HepG2 (cell line): ENCODE data around the gene BOLA3. TPM values are rescaled to one million over a fixed set of nuclear protein-coding genes. Genes with fewer than 3 reads are reported as not detected.

Experiments
- FOXJ3 ChIP-seq: sonication (generic); formaldehyde crosslinking; IDR thresholded peaks from 2 replicates; pipeline ENCODE4 v1.4.0; 2020; ENCODE audit warnings: missing genetic modification reagents, mild to moderate bottlenecking, borderline replicate concordance
- KLF11 ChIP-seq: IDR thresholded peaks from 2 replicates; pipeline ENCODE4 v1.6.1; 2016; ENCODE audit warnings: missing compliant biosample characterization
- MLLT10 ChIP-seq: sonication (generic); formaldehyde crosslinking; IDR thresholded peaks from 2 replicates; pipeline ENCODE4 v1.4.0; 2020; ENCODE audit warnings: missing genetic modification reagents
- RBAK ChIP-seq: sonication (generic); formaldehyde crosslinking; IDR thresholded peaks from 2 replicates; pipeline ENCODE4 v1.5.1; 2020; ENCODE audit warnings: mild to moderate bottlenecking, missing genetic modification reagents
- SRSF4 ChIP-seq: fragments of 200-400 bp; formaldehyde crosslinking; IDR thresholded peaks from one replicate; pipeline ENCODE4 v1.6.1; 2018; ENCODE audit warnings: mild to moderate bottlenecking, low read depth, low read length, moderate library complexity; ENCODE audit not compliant: poor library complexity, severe bottlenecking
- ZFX ChIP-seq: sonication (generic); formaldehyde crosslinking; IDR thresholded peaks from 2 replicates; pipeline ENCODE4 v1.4.0; 2020; ENCODE audit warnings: mild to moderate bottlenecking, low read depth, missing genetic modification reagents, moderate library complexity
- ZNF143 ChIP-seq: sonication (generic); formaldehyde crosslinking; IDR thresholded peaks from 2 replicates; pipeline ENCODE4 v1.4.0; 2020; ENCODE audit warnings: missing genetic modification reagents
- ZNF616 ChIP-seq: sonication (generic); formaldehyde crosslinking; IDR thresholded peaks from 2 replicates; pipeline ENCODE4 v1.5.0; 2020; ENCODE audit warnings: low read depth, mild to moderate bottlenecking, missing genetic modification reagents
- ZNF850 ChIP-seq: sonication (generic); formaldehyde crosslinking; conservative IDR thresholded peaks from 2 replicates; pipeline ENCODE4 v1.9.0; 2021; ENCODE audit warnings: mild to moderate bottlenecking, missing genetic modification reagents
- polyA plus RNA-seq, 8 experiments: library from polyadenylated mRNA; depleted of rRNA in 3 of 8; stranded (reverse) in 7 of 8; unstranded in 1 of 8; fragments of >200 nt; fragmentation: Illumina TruSeq in 4 of 8; extraction: Trizol in 4 of 8; gene quantifications; 2 replicates each; pipeline versions ENCODE4 v1.2.1 to v1.2.3, GENCODE V29; 2011 to 2016; ENCODE audit warnings: low read depth in 4 of 8, missing spikeins in 1 of 8, mixed read lengths in 1 of 8; ENCODE audit not compliant: insufficient read depth in 1 of 8
- total RNA-seq, 5 experiments: library from RNA; depleted of rRNA; stranded (reverse); fragments of >200 nt; fragmentation: Illumina TruSeq; extraction: Trizol; gene quantifications; 2 replicates each; pipeline ENCODE4 v1.2.3, GENCODE V29; 2016; ENCODE audit warnings: low read depth in 1 of 5
- TF ChIP-seq, protein P1 (sequence below): sonication (generic); formaldehyde crosslinking; IDR thresholded peaks from 2 replicates; pipeline ENCODE4 v1.4.0; 2020; ENCODE audit warnings: missing genetic modification reagents, borderline replicate concordance
- TF ChIP-seq, protein P2 (sequence below): IDR thresholded peaks from 2 replicates; pipeline ENCODE4 v1.6.1; 2016; ENCODE audit warnings: low read depth
- TF ChIP-seq, protein P3 (sequence below): sonication (generic); formaldehyde crosslinking; conservative IDR thresholded peaks from 2 replicates; pipeline ENCODE4 v1.4.0; 2020; ENCODE audit warnings: missing genetic modification reagents
- TF ChIP-seq, protein P4 (sequence below): sonication (generic); formaldehyde crosslinking; IDR thresholded peaks from 2 replicates; pipeline ENCODE4 v1.5.1; 2020; ENCODE audit warnings: missing genetic modification reagents, mild to moderate bottlenecking, borderline replicate concordance
- TF ChIP-seq, protein P5 (sequence below): sonication (generic); formaldehyde crosslinking; conservative IDR thresholded peaks from 2 replicates; pipeline ENCODE4 v1.4.0; 2020; ENCODE audit warnings: mild to moderate bottlenecking, missing genetic modification reagents, moderate library complexity

Gene BOLA3
- total and polyA plus RNA-seq, 2 of the 13 experiments (the other 11 are each of a cell fraction or from before 2014, with no cell fraction given), result 89.7 to 170 TPM

DNA sequence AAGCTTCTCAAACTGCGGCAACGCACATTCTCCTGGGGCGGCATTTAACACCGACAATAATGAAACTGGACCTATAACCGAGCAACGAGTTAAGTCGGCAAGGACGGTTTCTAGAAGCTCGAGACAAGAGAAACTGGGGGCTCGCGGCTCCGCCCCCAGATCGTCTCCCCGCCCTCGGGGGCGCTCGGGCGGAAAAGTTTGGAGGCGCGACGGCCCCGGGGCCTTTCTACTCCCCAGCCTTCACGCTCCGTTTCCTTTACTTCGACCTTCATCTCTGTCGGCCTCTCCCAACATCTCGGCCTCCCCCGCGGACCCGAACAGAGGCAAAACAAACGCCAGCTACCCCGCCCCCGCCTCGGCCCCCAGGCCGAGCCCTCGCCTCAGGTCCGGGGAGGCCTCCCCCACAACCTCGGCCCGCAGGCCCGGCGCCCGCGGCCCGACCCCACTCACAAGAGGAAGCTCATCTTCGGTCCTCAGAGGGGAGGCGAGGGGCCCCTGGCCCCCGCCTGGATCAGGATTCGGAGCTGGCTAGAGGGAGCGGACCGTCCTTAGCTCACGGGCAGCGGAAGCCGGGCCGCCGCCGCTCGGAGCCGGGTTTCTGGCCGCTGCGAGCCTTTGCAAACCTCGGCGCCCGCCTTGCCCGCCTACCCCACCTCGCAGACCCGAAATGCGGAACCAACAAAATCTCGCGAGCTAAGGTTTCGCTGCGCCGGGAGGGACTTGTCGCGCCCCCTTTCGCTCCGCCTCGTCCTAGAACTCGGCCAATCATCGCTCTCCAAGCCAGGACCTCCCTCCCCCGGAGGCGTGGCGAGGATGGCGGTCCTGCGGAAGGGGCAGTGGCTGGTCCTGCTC, 30.7 kb upstream of the BOLA3 start, which contains the start of gene MOB1A (continued):
- TF ChIP-seq, protein P1, sequence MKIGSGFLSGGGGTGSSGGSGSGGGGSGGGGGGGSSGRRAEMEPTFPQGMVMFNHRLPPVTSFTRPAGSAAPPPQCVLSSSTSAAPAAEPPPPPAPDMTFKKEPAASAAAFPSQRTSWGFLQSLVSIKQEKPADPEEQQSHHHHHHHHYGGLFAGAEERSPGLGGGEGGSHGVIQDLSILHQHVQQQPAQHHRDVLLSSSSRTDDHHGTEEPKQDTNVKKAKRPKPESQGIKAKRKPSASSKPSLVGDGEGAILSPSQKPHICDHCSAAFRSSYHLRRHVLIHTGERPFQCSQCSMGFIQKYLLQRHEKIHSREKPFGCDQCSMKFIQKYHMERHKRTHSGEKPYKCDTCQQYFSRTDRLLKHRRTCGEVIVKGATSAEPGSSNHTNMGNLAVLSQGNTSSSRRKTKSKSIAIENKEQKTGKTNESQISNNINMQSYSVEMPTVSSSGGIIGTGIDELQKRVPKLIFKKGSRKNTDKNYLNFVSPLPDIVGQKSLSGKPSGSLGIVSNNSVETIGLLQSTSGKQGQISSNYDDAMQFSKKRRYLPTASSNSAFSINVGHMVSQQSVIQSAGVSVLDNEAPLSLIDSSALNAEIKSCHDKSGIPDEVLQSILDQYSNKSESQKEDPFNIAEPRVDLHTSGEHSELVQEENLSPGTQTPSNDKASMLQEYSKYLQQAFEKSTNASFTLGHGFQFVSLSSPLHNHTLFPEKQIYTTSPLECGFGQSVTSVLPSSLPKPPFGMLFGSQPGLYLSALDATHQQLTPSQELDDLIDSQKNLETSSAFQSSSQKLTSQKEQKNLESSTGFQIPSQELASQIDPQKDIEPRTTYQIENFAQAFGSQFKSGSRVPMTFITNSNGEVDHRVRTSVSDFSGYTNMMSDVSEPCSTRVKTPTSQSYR (CRISPR knock-in tag), result 0 out of 2 replicates have a peak, but pooled peaks have one; percentile 44
- TF ChIP-seq, protein P2, sequence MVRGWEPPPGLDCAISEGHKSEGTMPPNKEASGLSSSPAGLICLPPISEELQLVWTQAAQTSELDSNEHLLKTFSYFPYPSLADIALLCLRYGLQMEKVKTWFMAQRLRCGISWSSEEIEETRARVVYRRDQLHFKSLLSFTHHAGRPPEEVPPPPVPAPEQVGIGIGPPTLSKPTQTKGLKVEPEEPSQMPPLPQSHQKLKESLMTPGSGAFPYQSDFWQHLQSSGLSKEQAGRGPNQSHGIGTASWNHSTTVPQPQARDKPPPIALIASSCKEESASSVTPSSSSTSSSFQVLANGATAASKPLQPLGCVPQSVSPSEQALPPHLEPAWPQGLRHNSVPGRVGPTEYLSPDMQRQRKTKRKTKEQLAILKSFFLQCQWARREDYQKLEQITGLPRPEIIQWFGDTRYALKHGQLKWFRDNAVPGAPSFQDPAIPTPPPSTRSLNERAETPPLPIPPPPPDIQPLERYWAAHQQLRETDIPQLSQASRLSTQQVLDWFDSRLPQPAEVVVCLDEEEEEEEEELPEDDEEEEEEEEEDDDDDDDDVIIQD (CRISPR knock-in tag), result peak; percentile 83
- no peak for TF ChIP-seq SRSF4
- TF ChIP-seq, protein P3, sequence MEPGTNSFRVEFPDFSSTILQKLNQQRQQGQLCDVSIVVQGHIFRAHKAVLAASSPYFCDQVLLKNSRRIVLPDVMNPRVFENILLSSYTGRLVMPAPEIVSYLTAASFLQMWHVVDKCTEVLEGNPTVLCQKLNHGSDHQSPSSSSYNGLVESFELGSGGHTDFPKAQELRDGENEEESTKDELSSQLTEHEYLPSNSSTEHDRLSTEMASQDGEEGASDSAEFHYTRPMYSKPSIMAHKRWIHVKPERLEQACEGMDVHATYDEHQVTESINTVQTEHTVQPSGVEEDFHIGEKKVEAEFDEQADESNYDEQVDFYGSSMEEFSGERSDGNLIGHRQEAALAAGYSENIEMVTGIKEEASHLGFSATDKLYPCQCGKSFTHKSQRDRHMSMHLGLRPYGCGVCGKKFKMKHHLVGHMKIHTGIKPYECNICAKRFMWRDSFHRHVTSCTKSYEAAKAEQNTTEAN, result peak; percentile 18
- TF ChIP-seq, protein P4, sequence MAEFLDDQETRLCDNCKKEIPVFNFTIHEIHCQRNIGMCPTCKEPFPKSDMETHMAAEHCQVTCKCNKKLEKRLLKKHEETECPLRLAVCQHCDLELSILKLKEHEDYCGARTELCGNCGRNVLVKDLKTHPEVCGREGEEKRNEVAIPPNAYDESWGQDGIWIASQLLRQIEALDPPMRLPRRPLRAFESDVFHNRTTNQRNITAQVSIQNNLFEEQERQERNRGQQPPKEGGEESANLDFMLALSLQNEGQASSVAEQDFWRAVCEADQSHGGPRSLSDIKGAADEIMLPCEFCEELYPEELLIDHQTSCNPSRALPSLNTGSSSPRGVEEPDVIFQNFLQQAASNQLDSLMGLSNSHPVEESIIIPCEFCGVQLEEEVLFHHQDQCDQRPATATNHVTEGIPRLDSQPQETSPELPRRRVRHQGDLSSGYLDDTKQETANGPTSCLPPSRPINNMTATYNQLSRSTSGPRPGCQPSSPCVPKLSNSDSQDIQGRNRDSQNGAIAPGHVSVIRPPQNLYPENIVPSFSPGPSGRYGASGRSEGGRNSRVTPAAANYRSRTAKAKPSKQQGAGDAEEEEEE, result peak; percentile 51; the same call in 1 of the 2 replicates
- no peak for TF ChIP-seq RBAK
- TF ChIP-seq KLF11 (CRISPR knock-in tag), result peak; percentile 52; the same call in 1 of the 2 replicates
- TF ChIP-seq, protein P5, sequence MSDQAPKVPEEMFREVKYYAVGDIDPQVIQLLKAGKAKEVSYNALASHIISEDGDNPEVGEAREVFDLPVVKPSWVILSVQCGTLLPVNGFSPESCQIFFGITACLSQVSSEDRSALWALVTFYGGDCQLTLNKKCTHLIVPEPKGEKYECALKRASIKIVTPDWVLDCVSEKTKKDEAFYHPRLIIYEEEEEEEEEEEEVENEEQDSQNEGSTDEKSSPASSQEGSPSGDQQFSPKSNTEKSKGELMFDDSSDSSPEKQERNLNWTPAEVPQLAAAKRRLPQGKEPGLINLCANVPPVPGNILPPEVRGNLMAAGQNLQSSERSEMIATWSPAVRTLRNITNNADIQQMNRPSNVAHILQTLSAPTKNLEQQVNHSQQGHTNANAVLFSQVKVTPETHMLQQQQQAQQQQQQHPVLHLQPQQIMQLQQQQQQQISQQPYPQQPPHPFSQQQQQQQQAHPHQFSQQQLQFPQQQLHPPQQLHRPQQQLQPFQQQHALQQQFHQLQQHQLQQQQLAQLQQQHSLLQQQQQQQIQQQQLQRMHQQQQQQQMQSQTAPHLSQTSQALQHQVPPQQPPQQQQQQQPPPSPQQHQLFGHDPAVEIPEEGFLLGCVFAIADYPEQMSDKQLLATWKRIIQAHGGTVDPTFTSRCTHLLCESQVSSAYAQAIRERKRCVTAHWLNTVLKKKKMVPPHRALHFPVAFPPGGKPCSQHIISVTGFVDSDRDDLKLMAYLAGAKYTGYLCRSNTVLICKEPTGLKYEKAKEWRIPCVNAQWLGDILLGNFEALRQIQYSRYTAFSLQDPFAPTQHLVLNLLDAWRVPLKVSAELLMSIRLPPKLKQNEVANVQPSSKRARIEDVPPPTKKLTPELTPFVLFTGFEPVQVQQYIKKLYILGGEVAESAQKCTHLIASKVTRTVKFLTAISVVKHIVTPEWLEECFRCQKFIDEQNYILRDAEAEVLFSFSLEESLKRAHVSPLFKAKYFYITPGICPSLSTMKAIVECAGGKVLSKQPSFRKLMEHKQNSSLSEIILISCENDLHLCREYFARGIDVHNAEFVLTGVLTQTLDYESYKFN (CRISPR knock-in tag), result peak; percentile 62
- TF ChIP-seq ZFX, result peak; percentile 99
- TF ChIP-seq FOXJ3 (CRISPR knock-in tag), result no peak
- TF ChIP-seq ZNF143 (CRISPR knock-in tag), result no peak
- 0 out of 2 replicates have a peak, but pooled peaks have one; percentile 23 for TF ChIP-seq ZNF616 (CRISPR knock-in tag)
- TF ChIP-seq ZNF850, result peak; percentile 86; the same call in 1 of the 2 replicates
- TF ChIP-seq MLLT10, result no peak
